HEK293 (cell line): ENCODE measurements around the gene RMND1.

Experiments used
- CTCF ChIA-PET: fragments of 350-600 bp; formaldehyde crosslinking; extraction: SDS; loops from one replicate; lab custom pipeline; 2021; ENCODE audit warnings: antibody characterized with exemption; lab: Yijun Ruan, JAX
- POLR2A ChIA-PET: fragments of 300-600 bp; formaldehyde crosslinking; extraction: SDS; loops from one replicate; lab custom pipeline; 2020; ENCODE audit warnings: antibody characterized with exemption, inconsistent platforms; lab: Yijun Ruan, JAX
- H3K27ac ChIP-seq: fragments of 200-500 bp; sonication (Bioruptor generic); 2 replicates; pipeline ENCODE4 v1.5.1; 2014; ENCODE audit warnings: low read depth, low read length, control low read depth, inconsistent platforms; ENCODE audit errors: extremely low read depth
- H3K36me3 ChIP-seq, 2 experiments: fragments of 200-500 bp in 1 of 2; sonication (Bioruptor generic) in 1 of 2; 1 replicate in 1 of 2; 2 replicates in 1 of 2; pipeline ENCODE4 v1.5.1; 2014 to 2017; ENCODE audit warnings: inconsistent platforms in 2 of 2, low read length in 2 of 2; ENCODE audit not compliant: control insufficient read depth in 2 of 2, insufficient read depth in 1 of 2
- H3K4me1 ChIP-seq: fragments of 200-500 bp; sonication (Bioruptor generic); 2 replicates; pipeline ENCODE4 v1.5.1; 2014; ENCODE audit warnings: mild to moderate bottlenecking, low read length, inconsistent platforms; ENCODE audit not compliant: control insufficient read depth, insufficient read depth
- H3K4me3 ChIP-seq: 2 replicates; pipeline ENCODE4 v1.5.1; 2011; ENCODE audit warnings: low read depth, mild to moderate bottlenecking, control low read depth, low read length, moderate library complexity
- H3K9me3 ChIP-seq: fragments of 200-500 bp; sonication (Bioruptor generic); 2 replicates; pipeline ENCODE4 v1.5.1; 2014; ENCODE audit warnings: low read depth, low read length, inconsistent platforms; ENCODE audit not compliant: control insufficient read depth, insufficient read depth
- EGR2 ChIP-seq: fragments of 450-650 bp; formaldehyde crosslinking; IDR thresholded peaks from 2 replicates; pipeline ENCODE4 v1.5.1; 2016; ENCODE audit warnings: low read depth, missing biosample characterization, missing genetic modification characterization
- FEZF1 ChIP-seq: fragments of 450-650 bp; formaldehyde crosslinking; IDR thresholded peaks from 2 replicates; pipeline ENCODE4 v1.5.1; 2016; ENCODE audit warnings: missing biosample characterization, missing genetic modification characterization
- HOXD13 ChIP-seq: sonication (generic); formaldehyde crosslinking; IDR thresholded peaks from 2 replicates; pipeline ENCODE4 v1.8.0; 2022; ENCODE audit warnings: missing genetic modification reagents, borderline replicate concordance
- MEIS1 ChIP-seq: sonication (generic); formaldehyde crosslinking; IDR thresholded peaks from 2 replicates; pipeline ENCODE4 v1.8.1; 2022; ENCODE audit warnings: missing genetic modification reagents, mild to moderate bottlenecking, borderline replicate concordance
- SETDB1 ChIP-seq: IDR thresholded peaks from one replicate; pipeline ENCODE4 v1.6.1; 2017; ENCODE audit warnings: mild to moderate bottlenecking, low read length, moderate library complexity, mixed read lengths; ENCODE audit not compliant: insufficient read length
- YY1 ChIP-seq: fragments of 450-650 bp; formaldehyde crosslinking; IDR thresholded peaks from 2 replicates; pipeline ENCODE4 v1.5.1; 2018; ENCODE audit warnings: missing biosample characterization, missing genetic modification characterization
- ZBTB1 ChIP-seq: fragments of 450-650 bp; formaldehyde crosslinking; IDR thresholded peaks from 2 replicates; pipeline ENCODE4 v1.5.1; 2016; ENCODE audit warnings: missing biosample characterization, missing genetic modification characterization
- ZFHX2 ChIP-seq: fragments of 450-650 bp; formaldehyde crosslinking; conservative IDR thresholded peaks from 2 replicates; pipeline ENCODE4 v1.5.1; 2016; ENCODE audit warnings: missing biosample characterization, missing genetic modification characterization
- ZNF133 ChIP-seq: fragments of 450-650 bp; formaldehyde crosslinking; IDR thresholded peaks from 2 replicates; pipeline ENCODE4 v1.5.1; 2016; ENCODE audit warnings: missing biosample characterization, missing genetic modification characterization
- ZNF248 ChIP-seq: fragments of 450-650 bp; formaldehyde crosslinking; IDR thresholded peaks from 2 replicates; pipeline ENCODE4 v1.5.1; 2017; ENCODE audit warnings: missing biosample characterization, missing genetic modification characterization
- ZNF555 ChIP-seq: fragments of 450-650 bp; formaldehyde crosslinking; conservative IDR thresholded peaks from 2 replicates; pipeline ENCODE4 v1.5.1; 2017; ENCODE audit warnings: missing biosample characterization, mild to moderate bottlenecking, missing genetic modification characterization, inconsistent platforms
- ZNF747 ChIP-seq: fragments of 450-650 bp; formaldehyde crosslinking; IDR thresholded peaks from 2 replicates; pipeline ENCODE4 v1.5.1; 2016; ENCODE audit warnings: missing biosample characterization, missing genetic modification characterization
- TF ChIP-seq, protein P1 (sequence below): fragments of 450-650 bp; formaldehyde crosslinking; IDR thresholded peaks from 2 replicates; pipeline ENCODE4 v1.5.1; 2016; ENCODE audit warnings: missing biosample characterization, missing genetic modification characterization
- TF ChIP-seq, protein P2 (sequence below): fragments of 450-650 bp; formaldehyde crosslinking; IDR thresholded peaks from 2 replicates; pipeline ENCODE4 v1.5.1; 2016; ENCODE audit warnings: missing biosample characterization, missing genetic modification characterization, low read depth
- TF ChIP-seq, protein P3 (sequence below): fragments of 450-650 bp; formaldehyde crosslinking; IDR thresholded peaks from 2 replicates; pipeline ENCODE4 v1.5.1; 2016; ENCODE audit warnings: missing biosample characterization, missing genetic modification characterization
- TF ChIP-seq, protein P4 (sequence below): fragments of 450-650 bp; formaldehyde crosslinking; conservative IDR thresholded peaks from 2 replicates; pipeline ENCODE4 v1.5.1; 2016; ENCODE audit warnings: low read depth, missing biosample characterization, missing genetic modification characterization

RMND1 gene

DNA sequence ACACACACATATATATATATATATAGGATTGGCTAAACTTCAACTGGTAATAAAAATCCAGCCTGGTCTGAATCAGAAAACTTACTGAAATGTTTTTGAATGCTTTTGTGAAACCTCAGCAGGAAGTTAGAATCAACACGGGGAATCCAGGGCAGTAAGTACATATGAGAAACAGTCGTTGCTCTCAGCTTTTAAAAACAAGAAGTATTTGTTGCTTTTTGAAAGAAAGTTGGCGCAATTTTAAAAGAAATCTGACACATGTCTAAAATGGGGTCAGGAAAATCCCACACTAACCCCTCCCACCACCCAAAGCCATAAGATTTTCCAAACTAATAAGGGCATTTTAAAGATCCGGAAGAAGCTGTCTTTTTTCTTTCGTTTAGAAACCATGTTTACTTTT, 30.4 kb upstream of the RMND1 start:
- Histone ChIP-seq H3K9me3 (no peaks in the 10 kb centered on the region), H3K4me3 (no peak overlapping the region), H3K4me1 (no peaks in the 10 kb centered on the region), H3K36me3 (no peaks in the 10 kb centered on the region), H3K27ac (no peak overlapping the region)
- TF ChIP-seq ZBTB1 (tag by site-specific recombination) (no peak), MEIS1 (CRISPR knock-in tag) (no peak), HOXD13 (CRISPR knock-in tag) (no peak), ZNF133 (no peak), SETDB1 (no peak), ZNF248 (tag by site-specific recombination) (no peak), EGR2 (tag by site-specific recombination) (no peak), ZFHX2 (tag by site-specific recombination) (no peak), FEZF1 (no peak), ZNF747 (tag by site-specific recombination) (no peak), ZNF555 (tag by site-specific recombination) (no peak), YY1 (tag by site-specific recombination) (no peak)
- TF ChIP-seq, protein P1, sequence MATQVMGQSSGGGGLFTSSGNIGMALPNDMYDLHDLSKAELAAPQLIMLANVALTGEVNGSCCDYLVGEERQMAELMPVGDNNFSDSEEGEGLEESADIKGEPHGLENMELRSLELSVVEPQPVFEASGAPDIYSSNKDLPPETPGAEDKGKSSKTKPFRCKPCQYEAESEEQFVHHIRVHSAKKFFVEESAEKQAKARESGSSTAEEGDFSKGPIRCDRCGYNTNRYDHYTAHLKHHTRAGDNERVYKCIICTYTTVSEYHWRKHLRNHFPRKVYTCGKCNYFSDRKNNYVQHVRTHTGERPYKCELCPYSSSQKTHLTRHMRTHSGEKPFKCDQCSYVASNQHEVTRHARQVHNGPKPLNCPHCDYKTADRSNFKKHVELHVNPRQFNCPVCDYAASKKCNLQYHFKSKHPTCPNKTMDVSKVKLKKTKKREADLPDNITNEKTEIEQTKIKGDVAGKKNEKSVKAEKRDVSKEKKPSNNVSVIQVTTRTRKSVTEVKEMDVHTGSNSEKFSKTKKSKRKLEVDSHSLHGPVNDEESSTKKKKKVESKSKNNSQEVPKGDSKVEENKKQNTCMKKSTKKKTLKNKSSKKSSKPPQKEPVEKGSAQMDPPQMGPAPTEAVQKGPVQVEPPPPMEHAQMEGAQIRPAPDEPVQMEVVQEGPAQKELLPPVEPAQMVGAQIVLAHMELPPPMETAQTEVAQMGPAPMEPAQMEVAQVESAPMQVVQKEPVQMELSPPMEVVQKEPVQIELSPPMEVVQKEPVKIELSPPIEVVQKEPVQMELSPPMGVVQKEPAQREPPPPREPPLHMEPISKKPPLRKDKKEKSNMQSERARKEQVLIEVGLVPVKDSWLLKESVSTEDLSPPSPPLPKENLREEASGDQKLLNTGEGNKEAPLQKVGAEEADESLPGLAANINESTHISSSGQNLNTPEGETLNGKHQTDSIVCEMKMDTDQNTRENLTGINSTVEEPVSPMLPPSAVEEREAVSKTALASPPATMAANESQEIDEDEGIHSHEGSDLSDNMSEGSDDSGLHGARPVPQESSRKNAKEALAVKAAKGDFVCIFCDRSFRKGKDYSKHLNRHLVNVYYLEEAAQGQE (tag by site-specific recombination) = no peak
- TF ChIP-seq, protein P2, sequence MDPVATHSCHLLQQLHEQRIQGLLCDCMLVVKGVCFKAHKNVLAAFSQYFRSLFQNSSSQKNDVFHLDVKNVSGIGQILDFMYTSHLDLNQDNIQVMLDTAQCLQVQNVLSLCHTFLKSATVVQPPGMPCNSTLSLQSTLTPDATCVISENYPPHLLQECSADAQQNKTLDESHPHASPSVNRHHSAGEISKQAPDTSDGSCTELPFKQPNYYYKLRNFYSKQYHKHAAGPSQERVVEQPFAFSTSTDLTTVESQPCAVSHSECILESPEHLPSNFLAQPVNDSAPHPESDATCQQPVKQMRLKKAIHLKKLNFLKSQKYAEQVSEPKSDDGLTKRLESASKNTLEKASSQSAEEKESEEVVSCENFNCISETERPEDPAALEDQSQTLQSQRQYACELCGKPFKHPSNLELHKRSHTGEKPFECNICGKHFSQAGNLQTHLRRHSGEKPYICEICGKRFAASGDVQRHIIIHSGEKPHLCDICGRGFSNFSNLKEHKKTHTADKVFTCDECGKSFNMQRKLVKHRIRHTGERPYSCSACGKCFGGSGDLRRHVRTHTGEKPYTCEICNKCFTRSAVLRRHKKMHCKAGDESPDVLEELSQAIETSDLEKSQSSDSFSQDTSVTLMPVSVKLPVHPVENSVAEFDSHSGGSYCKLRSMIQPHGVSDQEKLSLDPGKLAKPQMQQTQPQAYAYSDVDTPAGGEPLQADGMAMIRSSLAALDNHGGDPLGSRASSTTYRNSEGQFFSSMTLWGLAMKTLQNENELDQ = no peak
- TF ChIP-seq, protein P3, sequence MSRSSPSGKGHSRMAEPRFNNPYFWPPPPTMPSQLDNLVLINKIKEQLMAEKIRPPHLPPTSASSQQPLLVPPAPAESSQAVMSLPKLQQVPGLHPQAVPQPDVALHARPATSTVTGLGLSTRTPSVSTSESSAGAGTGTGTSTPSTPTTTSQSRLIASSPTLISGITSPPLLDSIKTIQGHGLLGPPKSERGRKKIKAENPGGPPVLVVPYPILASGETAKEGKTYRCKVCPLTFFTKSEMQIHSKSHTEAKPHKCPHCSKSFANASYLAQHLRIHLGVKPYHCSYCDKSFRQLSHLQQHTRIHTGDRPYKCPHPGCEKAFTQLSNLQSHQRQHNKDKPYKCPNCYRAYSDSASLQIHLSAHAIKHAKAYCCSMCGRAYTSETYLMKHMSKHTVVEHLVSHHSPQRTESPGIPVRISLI = no peak
- TF ChIP-seq, protein P4, sequence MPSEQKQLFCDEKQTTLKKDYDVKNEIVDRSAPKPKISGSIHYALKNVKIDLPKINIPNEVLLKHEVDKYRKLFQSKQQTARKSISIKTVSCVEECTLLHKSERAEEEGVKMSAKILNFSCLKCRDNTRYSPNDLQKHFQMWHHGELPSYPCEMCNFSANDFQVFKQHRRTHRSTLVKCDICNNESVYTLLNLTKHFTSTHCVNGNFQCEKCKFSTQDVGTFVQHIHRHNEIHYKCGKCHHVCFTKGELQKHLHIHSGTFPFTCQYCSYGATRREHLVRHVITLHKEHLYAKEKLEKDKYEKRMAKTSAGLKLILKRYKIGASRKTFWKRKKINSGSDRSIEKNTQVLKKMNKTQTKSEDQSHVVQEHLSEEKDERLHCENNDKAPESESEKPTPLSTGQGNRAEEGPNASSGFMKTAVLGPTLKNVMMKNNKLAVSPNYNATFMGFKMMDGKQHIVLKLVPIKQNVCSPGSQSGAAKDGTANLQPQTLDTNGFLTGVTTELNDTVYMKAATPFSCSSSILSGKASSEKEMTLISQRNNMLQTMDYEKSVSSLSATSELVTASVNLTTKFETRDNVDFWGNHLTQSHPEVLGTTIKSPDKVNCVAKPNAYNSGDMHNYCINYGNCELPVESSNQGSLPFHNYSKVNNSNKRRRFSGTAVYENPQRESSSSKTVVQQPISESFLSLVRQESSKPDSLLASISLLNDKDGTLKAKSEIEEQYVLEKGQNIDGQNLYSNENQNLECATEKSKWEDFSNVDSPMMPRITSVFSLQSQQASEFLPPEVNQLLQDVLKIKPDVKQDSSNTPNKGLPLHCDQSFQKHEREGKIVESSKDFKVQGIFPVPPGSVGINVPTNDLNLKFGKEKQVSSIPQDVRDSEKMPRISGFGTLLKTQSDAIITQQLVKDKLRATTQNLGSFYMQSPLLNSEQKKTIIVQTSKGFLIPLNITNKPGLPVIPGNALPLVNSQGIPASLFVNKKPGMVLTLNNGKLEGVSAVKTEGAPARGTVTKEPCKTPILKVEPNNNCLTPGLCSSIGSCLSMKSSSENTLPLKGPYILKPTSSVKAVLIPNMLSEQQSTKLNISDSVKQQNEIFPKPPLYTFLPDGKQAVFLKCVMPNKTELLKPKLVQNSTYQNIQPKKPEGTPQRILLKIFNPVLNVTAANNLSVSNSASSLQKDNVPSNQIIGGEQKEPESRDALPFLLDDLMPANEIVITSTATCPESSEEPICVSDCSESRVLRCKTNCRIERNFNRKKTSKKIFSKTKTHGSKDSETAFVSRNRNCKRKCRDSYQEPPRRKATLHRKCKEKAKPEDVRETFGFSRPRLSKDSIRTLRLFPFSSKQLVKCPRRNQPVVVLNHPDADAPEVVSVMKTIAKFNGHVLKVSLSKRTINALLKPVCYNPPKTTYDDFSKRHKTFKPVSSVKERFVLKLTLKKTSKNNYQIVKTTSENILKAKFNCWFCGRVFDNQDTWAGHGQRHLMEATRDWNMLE (tag by site-specific recombination) = no peak
- ChIA-PET POLR2A (no interaction called here), CTCF (interaction anchor here (1.2 kb wide), 1 partner anchor 76 kb away, joined by 8 read pairs; no protein-coding TSS in a partner anchor)
